K562 (cell line): ENCODE measurements around the gene RERG. TPM values are rescaled to one million over a fixed set of nuclear protein-coding genes. Genes with fewer than 3 reads are reported as not detected.

Experiments used
- ATAC-seq: fragments of 200-7000 bp; cut with Tn5 transposase; 3 replicates; pipeline ENCODE4 v1.9.1; 2020; ENCODE audit warnings: moderate library complexity
- BruUV-seq: library from RNA; stranded (reverse); fragments of 400-500 nt; replicated peaks from 2 replicates; lab custom pipeline; 2021; lab: Mats Ljungman, UMichigan
- CTCF ChIA-PET: fragments of 300-600 bp; formaldehyde crosslinking; extraction: SDS; loops from one replicate; lab custom pipeline; 2021; ENCODE audit warnings: low intra/inter-chr PET ratio; lab: Yijun Ruan, JAX
- POLR2A ChIA-PET: fragments of 300-600, 350-650 bp; sonication (Branson Sonifier 250); formaldehyde crosslinking; extraction: SDS; loops from one replicate; lab custom pipeline; 2021; ENCODE audit warnings: antibody characterized with exemption, inconsistent platforms; lab: Yijun Ruan, JAX
- DNase-seq, 4 experiments: peaks; one replicate each; pipeline versions ENCODE4 v3.0.0 to v3.0.0-alpha.2; 2011 to 2018; ENCODE audit warnings: low spot score in 3 of 4, mixed read lengths in 3 of 4; ENCODE audit errors: extremely low read depth in 1 of 4
- FAIRE-seq: peaks from 2 replicates; lab custom pipeline; 2011; peaks lifted over from hg19 to GRCh38; lab: Jason Lieb, UNC
- H2AFZ ChIP-seq: 2 replicates; pipeline ENCODE4 v1.6.0; 2011; ENCODE audit warnings: low read depth, low read length, control low read depth, inconsistent platforms
- H3K27ac ChIP-seq: fragments of 200-600 bp; 3 replicates; pipeline ENCODE4 v1.8.0; 2011; ENCODE audit warnings: low read depth, mild to moderate bottlenecking, control low read depth, inconsistent platforms, low read length, moderate library complexity, mixed read lengths; ENCODE audit errors: extremely low read depth
- H3K27me3 ChIP-seq, 2 experiments: fragments of 300-600 bp in 1 of 2; 2 replicates in 1 of 2; 3 replicates in 1 of 2; pipeline versions ENCODE4 v1.6.0 to v1.8.0; 2011; ENCODE audit warnings: inconsistent platforms in 2 of 2, low read length in 2 of 2, mild to moderate bottlenecking in 1 of 2, mixed read lengths in 1 of 2, moderate library complexity in 1 of 2; ENCODE audit not compliant: control insufficient read depth in 2 of 2, insufficient read depth in 2 of 2
- H3K36me3 ChIP-seq: fragments of 300-600 bp; 3 replicates; pipeline ENCODE4 v1.8.0; 2011; ENCODE audit warnings: mild to moderate bottlenecking, low read length, inconsistent platforms; ENCODE audit not compliant: control insufficient read depth, insufficient read depth
- H3K4me1 ChIP-seq, 2 experiments: fragments of 200-600 bp in 1 of 2; replicated peaks in 1 of 2; 2 replicates in 1 of 2; 3 replicates in 1 of 2; pipeline versions ENCODE4 v1.5.1 to v1.8.0; 2011; ENCODE audit warnings: inconsistent platforms in 2 of 2, low read length in 2 of 2, mild to moderate bottlenecking in 1 of 2, mixed read lengths in 1 of 2, moderate library complexity in 1 of 2; ENCODE audit not compliant: control insufficient read depth in 2 of 2, insufficient read depth in 2 of 2
- H3K4me2 ChIP-seq: 2 replicates; pipeline ENCODE4 v1.6.1; 2011; ENCODE audit warnings: low read length, control low read depth, inconsistent platforms, mixed read lengths; ENCODE audit not compliant: insufficient read depth
- H3K4me3 ChIP-seq: fragments of 200-600 bp; sonication (generic), shearing (Covaris generic); 2 replicates; pipeline ENCODE4 v1.5.1; 2016; ENCODE audit warnings: control low read depth, inconsistent platforms
- H3K79me2 ChIP-seq: fragments of 200-600 bp; 3 replicates; pipeline ENCODE4 v1.8.0; 2011; ENCODE audit warnings: low read length, inconsistent platforms; ENCODE audit not compliant: control insufficient read depth, insufficient read depth
- H3K9ac ChIP-seq, 2 experiments: 2 replicates each; pipeline versions ENCODE4 v1.6.0 to v1.6.1; 2011; ENCODE audit warnings: low read depth in 2 of 2, low read length in 2 of 2, control low read depth in 1 of 2, inconsistent platforms in 1 of 2, mild to moderate bottlenecking in 1 of 2, mixed read lengths in 1 of 2; ENCODE audit not compliant: insufficient read depth in 1 of 2
- H3K9me1 ChIP-seq: one replicate; pipeline ENCODE4 v1.6.0; 2011; ENCODE audit warnings: inconsistent platforms, mild to moderate bottlenecking, low read length, moderate library complexity; ENCODE audit not compliant: control insufficient read depth, insufficient read depth
- H3K9me3 ChIP-seq: replicated peaks from 2 replicates; pipeline ENCODE4 v1.5.1; 2011; ENCODE audit warnings: low read depth, low read length, inconsistent platforms; ENCODE audit not compliant: control insufficient read depth, insufficient read depth
- H4K20me1 ChIP-seq: replicated peaks from 2 replicates; pipeline ENCODE4 v1.6.1; 2011; ENCODE audit warnings: low read length, inconsistent platforms, mixed read lengths; ENCODE audit not compliant: control insufficient read depth, insufficient read depth
- CBX2 ChIP-seq: fragments of 200-600 bp; sonication (generic); IDR thresholded peaks from one replicate; pipeline ENCODE4 v1.6.1; 2012; ENCODE audit warnings: mild to moderate bottlenecking, low read length, inconsistent platforms; ENCODE audit not compliant: insufficient read depth, poor library complexity, severe bottlenecking
- COPS2 ChIP-seq: fragments of 450-650 bp; conservative IDR thresholded peaks from 2 replicates; pipeline ENCODE4 v1.6.1; 2016; ENCODE audit warnings: mild to moderate bottlenecking, moderate library complexity
- CREB1 ChIP-seq, 2 experiments: sonication (generic) in 1 of 2; formaldehyde crosslinking in 1 of 2; IDR thresholded peaks; 2 replicates each; pipeline versions ENCODE4 v1.6.1 to v1.8.0; 2012 to 2022; ENCODE audit warnings: inconsistent platforms in 1 of 2, mild to moderate bottlenecking in 1 of 2, missing genetic modification reagents in 1 of 2, moderate library complexity in 1 of 2
- GTF2E2 ChIP-seq: fragments of 200-800 bp; sonication (Bioruptor generic); IDR thresholded peaks from 2 replicates; pipeline ENCODE4 v1.6.1; 2016; ENCODE audit warnings: missing genetic modification characterization, missing compliant biosample characterization
- HDAC1 ChIP-seq, 2 experiments: fragments of 450-650 bp; IDR thresholded peaks; 2 replicates each; pipeline ENCODE4 v1.6.1; 2016 to 2017; ENCODE audit warnings: inconsistent platforms in 1 of 2, mild to moderate bottlenecking in 1 of 2, moderate library complexity in 1 of 2
- HEY1 ChIP-seq: fragments of 250-450 bp; sonication (Bioruptor Pico); IDR thresholded peaks from 2 replicates; pipeline ENCODE4 v1.5.0; 2020; ENCODE audit warnings: mild to moderate bottlenecking, moderate library complexity, borderline replicate concordance
- IRF2 ChIP-seq: sonication (generic); formaldehyde crosslinking; IDR thresholded peaks from 2 replicates; pipeline ENCODE4 v1.8.1; 2022; ENCODE audit warnings: mild to moderate bottlenecking, missing genetic modification reagents
- L3MBTL2 ChIP-seq: fragments of 450-650 bp; IDR thresholded peaks from 2 replicates; pipeline ENCODE4 v1.6.1; 2016; ENCODE audit warnings: mild to moderate bottlenecking, moderate library complexity
- MCM5 ChIP-seq: fragments of 450-650 bp; IDR thresholded peaks from 2 replicates; pipeline ENCODE4 v1.6.1; 2016; ENCODE audit warnings: low read depth
- NBN ChIP-seq: fragments of 450-650 bp; IDR thresholded peaks from 2 replicates; pipeline ENCODE4 v1.6.1; 2016; ENCODE audit warnings: low read depth, mild to moderate bottlenecking
- PYGO2 ChIP-seq: fragments of 450-650 bp; IDR thresholded peaks from 2 replicates; pipeline ENCODE4 v1.6.1; 2016; ENCODE audit warnings: mild to moderate bottlenecking, missing genetic modification characterization, moderate library complexity, missing compliant biosample characterization
- SMARCA5 ChIP-seq: fragments of 450-650 bp; IDR thresholded peaks from 2 replicates; pipeline ENCODE4 v1.6.1; 2016
- TGIF2 ChIP-seq: sonication (generic); formaldehyde crosslinking; IDR thresholded peaks from 2 replicates; pipeline ENCODE4 v1.8.1; 2022; ENCODE audit warnings: mild to moderate bottlenecking, missing genetic modification reagents, moderate library complexity
- ZNF121 ChIP-seq: sonication (generic); formaldehyde crosslinking; conservative IDR thresholded peaks from 2 replicates; pipeline ENCODE4 v1.8.0; 2022; ENCODE audit warnings: missing genetic modification reagents
- ZNF24 ChIP-seq: fragments of 450-650 bp; IDR thresholded peaks from 2 replicates; pipeline ENCODE4 v1.6.1; 2016
- ZNF384 ChIP-seq: IDR thresholded peaks from 2 replicates; pipeline ENCODE4 v1.6.1; 2012; ENCODE audit warnings: low read depth, low read length, improper control_type of control experiment
- WGBS: fragments of 100-300 bp; shearing (Covaris generic); methylation state at CpG from one replicate; pipeline ENCODE4 v1.1.6; 2016; ENCODE audit warnings: low coverage, mixed read lengths; ENCODE audit not compliant: insufficient coverage; ENCODE audit errors: missing lambda C conversion rate; 5-methylcytosine and 5-hydroxymethylcytosine counted together
- in situ Hi-C: fragments of 300-500 bp; cut with MboI; formaldehyde crosslinking; loops from 4 replicates; pipeline ENCODE4 v1.15.0; 2018; ENCODE audit warnings: inconsistent platforms, mixed read lengths
- intact Hi-C: fragments of 100-400 bp; cut with micrococcal nuclease; formaldehyde crosslinking; loops from 2 replicates; pipeline ENCODE4 v1.14.2; 2022
- polyA plus RNA-seq, 8 experiments: library from polyadenylated mRNA; depleted of rRNA in 4 of 8; stranded (reverse) in 5 of 8; unstranded in 3 of 8; fragments of >200 nt; fragmentation: Nextera tagmentation in 2 of 8; fragmentation: Illumina TruSeq in 1 of 8; extraction: Ambion mirVana in 2 of 8; extraction: Trizol in 1 of 8; gene quantifications; 2 replicates each; pipeline versions ENCODE4 v1.2.1 to v1.2.3, GENCODE V29; 2011 to 2014; ENCODE audit warnings: inconsistent platforms in 1 of 8, missing spikeins in 1 of 8
- total RNA-seq, 7 experiments: library from RNA; depleted of rRNA in 6 of 7; stranded (reverse); fragments of >200 nt in 6 of 7; fragmentation: Illumina TruSeq in 2 of 7; extraction: Trizol in 2 of 7; gene quantifications; 2 replicates each; pipeline versions ENCODE4 v1.2.1 to v1.2.3, GENCODE V29; 2011 to 2021; ENCODE audit warnings: low replicate concordance in 1 of 7
- TF ChIP-seq, protein P1 (sequence below): fragments of 250-450 bp; sonication (Bioruptor Pico); IDR thresholded peaks from 2 replicates; pipeline ENCODE4 v1.9.0; 2021; ENCODE audit warnings: mild to moderate bottlenecking
- TF ChIP-seq, protein P2 (sequence below), 2 experiments: fragments of 450-650 bp; IDR thresholded peaks; 2 replicates each; pipeline ENCODE4 v1.6.1; 2018; ENCODE audit warnings: mild to moderate bottlenecking in 2 of 2, low read depth in 1 of 2; ENCODE audit not compliant: partially characterized antibody in 2 of 2
- TF ChIP-seq, protein P3 (sequence below): sonication (generic); formaldehyde crosslinking; IDR thresholded peaks from 2 replicates; pipeline ENCODE4 v1.5.0; 2020; ENCODE audit warnings: missing genetic modification reagents

Gene RERG
- total and polyA plus RNA-seq, 9 of the 15 experiments (the other 6 are each of a cell fraction or from before 2014, with no cell fraction given): 2.2 to 7.3 (median 3.0) TPM

DNA sequence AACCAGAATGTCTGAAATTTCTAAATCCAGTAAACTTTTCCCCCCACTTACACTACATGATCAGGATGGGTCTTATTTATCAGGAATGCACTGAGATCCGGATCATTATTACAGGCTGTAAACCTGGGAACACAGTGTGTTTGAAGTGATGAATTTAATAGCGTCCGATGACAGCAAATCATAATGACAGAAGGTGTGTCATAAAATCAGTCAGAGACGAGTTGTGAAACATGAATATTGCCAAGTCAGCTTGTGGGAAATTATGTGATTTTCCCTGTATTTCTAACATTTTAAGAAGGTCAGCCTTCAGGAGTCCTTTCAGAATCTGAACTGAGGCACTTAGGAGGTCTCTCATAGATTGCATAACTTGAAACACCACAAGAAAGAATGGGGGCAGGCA is 36.7 kb downstream of the RERG start:
- no peak for ATAC-seq
- DNase-seq: no peak
- no peaks in the 10 kb centered on the region for H4K20me1 ChIP-seq
- POLR2A ChIA-PET: no interaction called here
- WGBS: 4% methylated on average over 4 of the region's 4 CpGs
- no TSS peak for BruUV-seq
- in situ Hi-C loops: no loop called here
- H3K27ac ChIP-seq: no peak overlapping the region
- H3K27me3 ChIP-seq: no peaks in the 10 kb centered on the region
- no peak overlapping the region for H3K4me3 ChIP-seq
- no peaks in the 10 kb centered on the region for H3K36me3 ChIP-seq
- CTCF ChIA-PET: no interaction called here
- H3K9me1 ChIP-seq: no peaks in the 10 kb centered on the region
- no peak overlapping the region for H3K4me2 ChIP-seq
- no peak overlapping the region for H2AFZ ChIP-seq
- no peaks in the 10 kb centered on the region for H3K79me2 ChIP-seq
- FAIRE-seq: no peak
- H3K9ac ChIP-seq: no peak overlapping the region
- no peaks in the 10 kb centered on the region for H3K4me1 ChIP-seq
- intact Hi-C loops: no loop called here
- TF ChIP-seq NBN (no peak), SMARCA5 (no peak), PYGO2 (tag) (no peak), ZNF384 (no peak), COPS2 (no peak), TGIF2 (no peak), GTF2E2 (tag) (no peak), HDAC1 (IDR thresholded peaks at IDR 0.05) (no peak), HEY1 (CRISPR knock-in tag) (no peak), ZNF121 (CRISPR knock-in tag) (no peak), ZNF24 (no peak), CBX2 (no peak), MCM5 (no peak), IRF2 (CRISPR knock-in tag) (no peak), CREB1 (IDR thresholded peaks at IDR 0.05) (no peak), CREB1 (CRISPR knock-in tag; IDR thresholded peaks at IDR 0.05) (no peak), L3MBTL2 (no peak)
- TF ChIP-seq, protein P1, sequence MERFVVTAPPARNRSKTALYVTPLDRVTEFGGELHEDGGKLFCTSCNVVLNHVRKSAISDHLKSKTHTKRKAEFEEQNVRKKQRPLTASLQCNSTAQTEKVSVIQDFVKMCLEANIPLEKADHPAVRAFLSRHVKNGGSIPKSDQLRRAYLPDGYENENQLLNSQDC (CRISPR knock-in tag): no peak
- TF ChIP-seq, protein P2, sequence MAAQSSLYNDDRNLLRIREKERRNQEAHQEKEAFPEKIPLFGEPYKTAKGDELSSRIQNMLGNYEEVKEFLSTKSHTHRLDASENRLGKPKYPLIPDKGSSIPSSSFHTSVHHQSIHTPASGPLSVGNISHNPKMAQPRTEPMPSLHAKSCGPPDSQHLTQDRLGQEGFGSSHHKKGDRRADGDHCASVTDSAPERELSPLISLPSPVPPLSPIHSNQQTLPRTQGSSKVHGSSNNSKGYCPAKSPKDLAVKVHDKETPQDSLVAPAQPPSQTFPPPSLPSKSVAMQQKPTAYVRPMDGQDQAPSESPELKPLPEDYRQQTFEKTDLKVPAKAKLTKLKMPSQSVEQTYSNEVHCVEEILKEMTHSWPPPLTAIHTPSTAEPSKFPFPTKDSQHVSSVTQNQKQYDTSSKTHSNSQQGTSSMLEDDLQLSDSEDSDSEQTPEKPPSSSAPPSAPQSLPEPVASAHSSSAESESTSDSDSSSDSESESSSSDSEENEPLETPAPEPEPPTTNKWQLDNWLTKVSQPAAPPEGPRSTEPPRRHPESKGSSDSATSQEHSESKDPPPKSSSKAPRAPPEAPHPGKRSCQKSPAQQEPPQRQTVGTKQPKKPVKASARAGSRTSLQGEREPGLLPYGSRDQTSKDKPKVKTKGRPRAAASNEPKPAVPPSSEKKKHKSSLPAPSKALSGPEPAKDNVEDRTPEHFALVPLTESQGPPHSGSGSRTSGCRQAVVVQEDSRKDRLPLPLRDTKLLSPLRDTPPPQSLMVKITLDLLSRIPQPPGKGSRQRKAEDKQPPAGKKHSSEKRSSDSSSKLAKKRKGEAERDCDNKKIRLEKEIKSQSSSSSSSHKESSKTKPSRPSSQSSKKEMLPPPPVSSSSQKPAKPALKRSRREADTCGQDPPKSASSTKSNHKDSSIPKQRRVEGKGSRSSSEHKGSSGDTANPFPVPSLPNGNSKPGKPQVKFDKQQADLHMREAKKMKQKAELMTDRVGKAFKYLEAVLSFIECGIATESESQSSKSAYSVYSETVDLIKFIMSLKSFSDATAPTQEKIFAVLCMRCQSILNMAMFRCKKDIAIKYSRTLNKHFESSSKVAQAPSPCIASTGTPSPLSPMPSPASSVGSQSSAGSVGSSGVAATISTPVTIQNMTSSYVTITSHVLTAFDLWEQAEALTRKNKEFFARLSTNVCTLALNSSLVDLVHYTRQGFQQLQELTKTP (IDR thresholded peaks at IDR 0.05; ENCODE audit: low read depth in 1 of 2, partially characterized antibody in 2 of 2): no peak
- TF ChIP-seq, protein P3, sequence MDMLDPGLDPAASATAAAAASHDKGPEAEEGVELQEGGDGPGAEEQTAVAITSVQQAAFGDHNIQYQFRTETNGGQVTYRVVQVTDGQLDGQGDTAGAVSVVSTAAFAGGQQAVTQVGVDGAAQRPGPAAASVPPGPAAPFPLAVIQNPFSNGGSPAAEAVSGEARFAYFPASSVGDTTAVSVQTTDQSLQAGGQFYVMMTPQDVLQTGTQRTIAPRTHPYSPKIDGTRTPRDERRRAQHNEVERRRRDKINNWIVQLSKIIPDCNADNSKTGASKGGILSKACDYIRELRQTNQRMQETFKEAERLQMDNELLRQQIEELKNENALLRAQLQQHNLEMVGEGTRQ (CRISPR knock-in tag): no peak
- no peaks in the 10 kb centered on the region for H3K9me3 ChIP-seq
